A549 (cell line): ENCODE measurements around the gene NTSR1.

Source experiments
- ATOH8 ChIP-seq: fragments of 250-450 bp; sonication (Bioruptor Pico); IDR thresholded peaks from 2 replicates; pipeline ENCODE4 v1.5.0; 2020; ENCODE audit warnings: low read depth, mild to moderate bottlenecking, moderate library complexity
- EHMT2 ChIP-seq: fragments of 200-600 bp; sonication (generic); IDR thresholded peaks from 2 replicates; pipeline ENCODE4 v1.6.1; 2016; ENCODE audit warnings: antibody characterized with exemption, low read depth, mild to moderate bottlenecking, moderate library complexity
- EP300 ChIP-seq, 2 experiments: fragments of >200 bp; sonication (Bioruptor Twin); formaldehyde crosslinking; IDR thresholded peaks; 2 replicates in 1 of 2; 3 replicates in 1 of 2; pipeline ENCODE4 v1.6.1; 2016 to 2017
- FOSB ChIP-seq: fragments of 250-450 bp; sonication (Bioruptor Pico); IDR thresholded peaks from 2 replicates; pipeline ENCODE4 v1.5.0; 2020; ENCODE audit warnings: mild to moderate bottlenecking, moderate library complexity
- HDAC2 ChIP-seq: fragments of 200-600 bp; sonication (generic); IDR thresholded peaks from 2 replicates; pipeline ENCODE4 v1.6.1; 2016
- PBX3 ChIP-seq: IDR thresholded peaks from 2 replicates; pipeline ENCODE4 v1.6.1; 2012
- POLR2A ChIP-seq: IDR thresholded peaks from 2 replicates; pipeline ENCODE4 v1.6.1; 2012; ENCODE audit warnings: mild to moderate bottlenecking, low read length
- RCOR1 ChIP-seq: fragments of 150-350 bp; IDR thresholded peaks from 2 replicates; pipeline ENCODE4 v1.6.1; 2014; ENCODE audit warnings: antibody characterized with exemption, low read length, low read depth
- REST ChIP-seq: fragments of 200-600 bp; sonication (generic); IDR thresholded peaks from 2 replicates; pipeline ENCODE4 v1.6.1; 2016; ENCODE audit warnings: antibody characterized with exemption, mild to moderate bottlenecking, moderate library complexity
- ZNF302 ChIP-seq: fragments of 250-450 bp; sonication (Bioruptor Pico); IDR thresholded peaks from 2 replicates; pipeline ENCODE4 v1.9.0; 2021; ENCODE audit warnings: inconsistent platforms, mild to moderate bottlenecking, moderate library complexity
- TF ChIP-seq, protein P1 (sequence below): fragments of >200 bp; sonication (Bioruptor Twin); formaldehyde crosslinking; IDR thresholded peaks from 3 replicates; pipeline ENCODE4 v1.5.1; 2016

DNA sequence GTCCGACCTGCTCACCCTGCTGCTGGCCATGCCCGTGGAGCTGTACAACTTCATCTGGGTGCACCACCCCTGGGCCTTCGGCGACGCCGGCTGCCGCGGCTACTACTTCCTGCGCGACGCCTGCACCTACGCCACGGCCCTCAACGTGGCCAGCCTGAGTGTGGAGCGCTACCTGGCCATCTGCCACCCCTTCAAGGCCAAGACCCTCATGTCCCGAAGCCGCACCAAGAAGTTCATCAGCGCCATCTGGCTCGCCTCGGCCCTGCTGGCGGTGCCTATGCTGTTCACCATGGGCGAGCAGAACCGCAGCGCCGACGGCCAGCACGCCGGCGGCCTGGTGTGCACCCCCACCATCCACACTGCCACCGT, 885 bp downstream of the NTSR1 start:
- TF ChIP-seq, protein P1, sequence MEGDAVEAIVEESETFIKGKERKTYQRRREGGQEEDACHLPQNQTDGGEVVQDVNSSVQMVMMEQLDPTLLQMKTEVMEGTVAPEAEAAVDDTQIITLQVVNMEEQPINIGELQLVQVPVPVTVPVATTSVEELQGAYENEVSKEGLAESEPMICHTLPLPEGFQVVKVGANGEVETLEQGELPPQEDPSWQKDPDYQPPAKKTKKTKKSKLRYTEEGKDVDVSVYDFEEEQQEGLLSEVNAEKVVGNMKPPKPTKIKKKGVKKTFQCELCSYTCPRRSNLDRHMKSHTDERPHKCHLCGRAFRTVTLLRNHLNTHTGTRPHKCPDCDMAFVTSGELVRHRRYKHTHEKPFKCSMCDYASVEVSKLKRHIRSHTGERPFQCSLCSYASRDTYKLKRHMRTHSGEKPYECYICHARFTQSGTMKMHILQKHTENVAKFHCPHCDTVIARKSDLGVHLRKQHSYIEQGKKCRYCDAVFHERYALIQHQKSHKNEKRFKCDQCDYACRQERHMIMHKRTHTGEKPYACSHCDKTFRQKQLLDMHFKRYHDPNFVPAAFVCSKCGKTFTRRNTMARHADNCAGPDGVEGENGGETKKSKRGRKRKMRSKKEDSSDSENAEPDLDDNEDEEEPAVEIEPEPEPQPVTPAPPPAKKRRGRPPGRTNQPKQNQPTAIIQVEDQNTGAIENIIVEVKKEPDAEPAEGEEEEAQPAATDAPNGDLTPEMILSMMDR: no peak
- no peak for TF ChIP-seq ZNF302 (CRISPR knock-in tag)
- TF ChIP-seq RCOR1: no peak
- TF ChIP-seq REST: no peak
- TF ChIP-seq ATOH8 (CRISPR knock-in tag): no peak
- TF ChIP-seq EHMT2: no peak
- no peak for TF ChIP-seq EP300 (IDR thresholded peaks at IDR 0.05)
- TF ChIP-seq FOSB (CRISPR knock-in tag): no peak
- no peak for TF ChIP-seq PBX3
- TF ChIP-seq HDAC2: no peak
- TF ChIP-seq POLR2A: no peak
